PC-3 (cell line): ENCODE results near the gene MSH6. TPM values are rescaled to one million over a fixed set of nuclear protein-coding genes. Genes with fewer than 3 reads are reported as not detected.

Source experiments
- ATAC-seq: fragments of 200-7000 bp; cut with Tn5 transposase; 2 replicates; pipeline ENCODE4 v1.9.1; 2020; ENCODE audit warnings: mild to moderate bottlenecking, moderate library complexity
- BruUV-seq: library from RNA; stranded (reverse); fragments of 400-500 nt; replicated peaks from 2 replicates; lab custom pipeline; 2021; lab: Mats Ljungman, UMichigan
- CTCF ChIA-PET: fragments of 300-600 bp; sonication (Branson Sonifier 250); formaldehyde crosslinking; loops from one replicate; lab custom pipeline; 2022; ENCODE audit warnings: antibody characterized with exemption; lab: Charles Lee
- POLR2A ChIA-PET: fragments of 300-600 bp; sonication (Branson Sonifier 250); formaldehyde crosslinking; loops from one replicate; lab custom pipeline; 2022; ENCODE audit warnings: antibody characterized with exemption; ENCODE audit not compliant: unreplicated experiment; lab: Charles Lee
- DNase-seq: peaks from one replicate; pipeline ENCODE4 v3.0.0-alpha.2; 2015
- H2AFZ ChIP-seq: fragments of 300-600 bp; sonication (generic); 2 replicates; pipeline ENCODE4 v1.6.0; 2016; ENCODE audit warnings: antibody characterized with exemption, low read length
- H3F3A ChIP-seq: fragments of 300-600 bp; sonication (generic); one replicate; pipeline ENCODE4 v1.6.0; 2017; ENCODE audit warnings: antibody characterized with exemption, low read length, control low read depth, mild to moderate bottlenecking; ENCODE audit not compliant: unreplicated experiment
- H3K27ac ChIP-seq: fragments of 300-600 bp; sonication (generic); 2 replicates; pipeline ENCODE4 v1.5.1; 2016; ENCODE audit warnings: mild to moderate bottlenecking, low read length
- H3K27me3 ChIP-seq: fragments of 300-600 bp; sonication (generic); 2 replicates; pipeline ENCODE4 v1.6.1; 2016; ENCODE audit warnings: low read length, mixed read lengths
- H3K36me3 ChIP-seq: fragments of 300-600 bp; sonication (generic); 2 replicates; pipeline ENCODE4 v1.6.1; 2016; ENCODE audit warnings: low read depth, mixed run types, low read length, mixed read lengths
- H3K4me1 ChIP-seq: fragments of 300-600 bp; sonication (generic); 2 replicates; pipeline ENCODE4 v1.5.1; 2016; ENCODE audit warnings: low read length; ENCODE audit not compliant: insufficient read depth
- H3K4me2 ChIP-seq: fragments of 300-600 bp; sonication (generic); 2 replicates; pipeline ENCODE4 v1.6.0; 2016; ENCODE audit warnings: low read length
- H3K4me3 ChIP-seq: fragments of 300-600 bp; sonication (generic); 2 replicates; pipeline ENCODE4 v1.5.1; 2016; ENCODE audit warnings: mild to moderate bottlenecking, low read length, mixed read lengths
- H3K79me2 ChIP-seq: fragments of 300-600 bp; sonication (generic); 2 replicates; pipeline ENCODE4 v1.6.1; 2017; ENCODE audit warnings: low read length, mixed read lengths
- H3K9ac ChIP-seq: fragments of 300-600 bp; sonication (generic); 2 replicates; pipeline ENCODE4 v1.6.0; 2016; ENCODE audit warnings: mild to moderate bottlenecking, low read length
- H3K9me2 ChIP-seq: fragments of 300-600 bp; sonication (generic); replicated peaks from 2 replicates; pipeline ENCODE4 v1.6.1; 2016; ENCODE audit warnings: mixed run types, low read length, mixed read lengths
- H3K9me3 ChIP-seq: fragments of 300-600 bp; sonication (generic); 2 replicates; pipeline ENCODE4 v1.6.1; 2016; ENCODE audit warnings: low read length, mixed read lengths
- H4K20me1 ChIP-seq: fragments of 300-600 bp; sonication (generic); 2 replicates; pipeline ENCODE4 v1.6.1; 2016; ENCODE audit warnings: low read length, mixed read lengths
- CTCF ChIP-seq: fragments of 300-600 bp; sonication (generic); conservative IDR thresholded peaks from 2 replicates; pipeline ENCODE4 v1.5.1; 2017; ENCODE audit warnings: antibody characterized with exemption, low read depth, mild to moderate bottlenecking, low read length
- EZH2 ChIP-seq: fragments of 300-600 bp; sonication (generic); IDR thresholded peaks from one replicate; pipeline ENCODE4 v1.6.1; 2017; ENCODE audit warnings: antibody characterized with exemption, mild to moderate bottlenecking, low read length; ENCODE audit not compliant: unreplicated experiment
- EZH2phosphoT487 ChIP-seq: fragments of 300-600 bp; sonication (generic); IDR thresholded peaks from 2 replicates; pipeline ENCODE4 v1.6.1; 2018; ENCODE audit warnings: mild to moderate bottlenecking, antibody characterized with exemption, low read length, borderline replicate concordance
- intact Hi-C: fragments of 100-400 bp; cut with micrococcal nuclease; formaldehyde crosslinking; loops from 2 replicates; pipeline ENCODE4 v1.9.0; 2023
- total RNA-seq: library from RNA; depleted of rRNA; stranded (reverse); fragments of >200 nt; gene quantifications from 2 replicates; pipeline ENCODE4 v1.2.3, GENCODE V29; 2014

MSH6 gene
- total RNA-seq, 1 experiment from 2014 or later = 84.9 TPM

- Histone ChIP-seq H3K79me2 (no peaks in the 10 kb centered on the region), H3K27ac (no peak overlapping the region), H3K27me3 (no peaks in the 10 kb centered on the region), H3K4me2 (no peak overlapping the region), H4K20me1 (no peaks in the 10 kb centered on the region), H3F3A (no peaks in the 10 kb centered on the region), H3K9me3 (no peaks in the 10 kb centered on the region), H3K9ac (no peak overlapping the region), H3K36me3 (peaks cover 26% of the 10 kb centered on the region; the same call in 1 of the 2 replicates), H3K4me1 (peaks cover 14% of the 10 kb centered on the region), H3K9me2 (no peaks in the 10 kb centered on the region), H2AFZ (no peak overlapping the region), H3K4me3 (no peak overlapping the region)
- ATAC-seq (no peak), DNase-seq (no peak)
- intact Hi-C loops = no loop called here
- BruUV-seq = no TSS peak
- no peak for TF ChIP-seq EZH2phosphoT487
- TF ChIP-seq CTCF = no peak
- TF ChIP-seq EZH2 = no peak
- ChIA-PET POLR2A (no interaction called here), CTCF (no interaction called here)
Observed at GRCh38 chr2:47822518-47822917, 39.6 kb downstream of the MSH6 start.

GRCh38 chr2:47833516-47833968, 50.6 kb downstream of the MSH6 start:
- no TSS peak for BruUV-seq
- peaks cover 47% of the 10 kb centered on the region for H3K36me3 ChIP-seq
- no peak overlapping the region for H3K27ac ChIP-seq
- H3K4me2 ChIP-seq = no peak overlapping the region
- H3K4me3 ChIP-seq = no peak overlapping the region
- H3K27me3 ChIP-seq = no peaks in the 10 kb centered on the region
- no peaks in the 10 kb centered on the region for H3K9me2 ChIP-seq
- H3K79me2 ChIP-seq = no peaks in the 10 kb centered on the region
- ChIA-PET POLR2A (no interaction called here), CTCF (no interaction called here)
- no peak overlapping the region for H3K9ac ChIP-seq
- H2AFZ ChIP-seq = no peak overlapping the region
- intact Hi-C loops = no loop called here
- H4K20me1 ChIP-seq = no peaks in the 10 kb centered on the region
- H3K9me3 ChIP-seq = no peaks in the 10 kb centered on the region
- TF ChIP-seq CTCF (no peak), EZH2phosphoT487 (no peak), EZH2 (no peak)
- H3F3A ChIP-seq = no peaks in the 10 kb centered on the region
- H3K4me1 ChIP-seq = no peaks in the 10 kb centered on the region
- no peak for DNase-seq
- ATAC-seq = no peak

GRCh38 chr2:47838249-47838648, 55.3 kb downstream of the MSH6 start:
- no peak overlapping the region for H3K4me3 ChIP-seq
- DNase-seq (no peak), ATAC-seq (no peak)
- peaks cover 11% of the 10 kb centered on the region; the same call in 1 of the 2 replicates for H3K79me2 ChIP-seq
- no peaks in the 10 kb centered on the region for H4K20me1 ChIP-seq
- H3K27me3 ChIP-seq = no peaks in the 10 kb centered on the region
- intact Hi-C loops = no loop called here
- ChIA-PET CTCF (no interaction called here), POLR2A (no interaction called here)
- BruUV-seq = no TSS peak
- H2AFZ ChIP-seq = no peak overlapping the region
- H3F3A ChIP-seq = no peaks in the 10 kb centered on the region
- no peak overlapping the region for H3K9ac ChIP-seq
- H3K4me2 ChIP-seq = no peak overlapping the region
- no peaks in the 10 kb centered on the region for H3K9me3 ChIP-seq
- peaks cover 34% of the 10 kb centered on the region for H3K36me3 ChIP-seq
- H3K9me2 ChIP-seq = no peaks in the 10 kb centered on the region
- H3K4me1 ChIP-seq = no peaks in the 10 kb centered on the region
- H3K27ac ChIP-seq = no peak overlapping the region
- no peak for TF ChIP-seq CTCF
- no peak for TF ChIP-seq EZH2
- no peak for TF ChIP-seq EZH2phosphoT487
